Sigmoid colon (tissue), 4 donors: ENCODE results near the gene ZNF534.
"Not testable (repeated sequence)": the region's sequence is repeated elsewhere in the genome, so short reads cannot be mapped to it uniquely, and the experiment has no call there.

Source experiments
- EP300 ChIP-seq, 4 donors: sonication (generic); formaldehyde crosslinking; IDR thresholded peaks; one replicate each; pipeline ENCODE4 v1.6.1; 2017; ENCODE audit warnings: antibody characterized with exemption in 4 of 4
- POLR2AphosphoS5 ChIP-seq, 4 donors: sonication (generic); formaldehyde crosslinking; IDR thresholded peaks; one replicate each; pipeline ENCODE4 v1.6.1; 2017; ENCODE audit warnings: antibody characterized with exemption in 4 of 4
- TF ChIP-seq, protein P1 (sequence below), 4 experiments: fragments of 450-650 bp in 3 of 4; fragments of 200-600 bp in 1 of 4; IDR thresholded peaks; one replicate each; pipeline ENCODE4 v1.5.1; 2016 to 2019; ENCODE audit warnings: antibody characterized with exemption in 4 of 4, mild to moderate bottlenecking in 3 of 4, moderate library complexity in 2 of 4

DNA sequence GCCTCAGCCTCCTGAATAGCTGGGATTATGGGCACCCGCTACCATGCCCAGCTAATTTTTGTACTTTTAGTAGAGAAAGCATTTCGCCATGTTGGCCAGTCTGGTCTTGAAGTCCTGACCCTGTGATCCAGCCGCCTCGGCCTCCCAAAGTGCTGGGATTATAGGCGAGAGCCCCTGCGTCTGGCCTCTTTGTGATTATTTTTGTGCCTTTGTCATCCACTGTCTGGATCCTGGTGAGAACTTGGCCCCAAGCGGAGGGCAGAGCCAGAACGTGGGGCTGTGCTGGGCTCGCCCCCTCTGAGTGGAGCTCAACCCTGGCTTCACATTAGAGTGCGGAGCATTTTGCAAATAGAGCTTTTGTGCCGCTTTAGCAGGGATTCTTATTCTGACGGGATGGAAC lies 72.0 kb downstream of the ZNF534 start:
- TF ChIP-seq, protein P1, sequence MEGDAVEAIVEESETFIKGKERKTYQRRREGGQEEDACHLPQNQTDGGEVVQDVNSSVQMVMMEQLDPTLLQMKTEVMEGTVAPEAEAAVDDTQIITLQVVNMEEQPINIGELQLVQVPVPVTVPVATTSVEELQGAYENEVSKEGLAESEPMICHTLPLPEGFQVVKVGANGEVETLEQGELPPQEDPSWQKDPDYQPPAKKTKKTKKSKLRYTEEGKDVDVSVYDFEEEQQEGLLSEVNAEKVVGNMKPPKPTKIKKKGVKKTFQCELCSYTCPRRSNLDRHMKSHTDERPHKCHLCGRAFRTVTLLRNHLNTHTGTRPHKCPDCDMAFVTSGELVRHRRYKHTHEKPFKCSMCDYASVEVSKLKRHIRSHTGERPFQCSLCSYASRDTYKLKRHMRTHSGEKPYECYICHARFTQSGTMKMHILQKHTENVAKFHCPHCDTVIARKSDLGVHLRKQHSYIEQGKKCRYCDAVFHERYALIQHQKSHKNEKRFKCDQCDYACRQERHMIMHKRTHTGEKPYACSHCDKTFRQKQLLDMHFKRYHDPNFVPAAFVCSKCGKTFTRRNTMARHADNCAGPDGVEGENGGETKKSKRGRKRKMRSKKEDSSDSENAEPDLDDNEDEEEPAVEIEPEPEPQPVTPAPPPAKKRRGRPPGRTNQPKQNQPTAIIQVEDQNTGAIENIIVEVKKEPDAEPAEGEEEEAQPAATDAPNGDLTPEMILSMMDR (IDR thresholded peaks at IDR 0.05) = not testable (repeated sequence)
- not testable (repeated sequence) for TF ChIP-seq POLR2AphosphoS5, EP300 (IDR thresholded peaks at IDR 0.05)
